Cortex of kidney (tissue), 1 donor: ENCODE results near the gene ZNF609.
"Not testable (repeated sequence)": the region's sequence is repeated elsewhere in the genome, so short reads cannot be mapped to it uniquely, and the experiment has no call there.

Experiments
- DNase-seq: peaks from one replicate; lab custom pipeline; 2025; lab: John Stamatoyannopoulos, UW

ZNF609 gene

DNA sequence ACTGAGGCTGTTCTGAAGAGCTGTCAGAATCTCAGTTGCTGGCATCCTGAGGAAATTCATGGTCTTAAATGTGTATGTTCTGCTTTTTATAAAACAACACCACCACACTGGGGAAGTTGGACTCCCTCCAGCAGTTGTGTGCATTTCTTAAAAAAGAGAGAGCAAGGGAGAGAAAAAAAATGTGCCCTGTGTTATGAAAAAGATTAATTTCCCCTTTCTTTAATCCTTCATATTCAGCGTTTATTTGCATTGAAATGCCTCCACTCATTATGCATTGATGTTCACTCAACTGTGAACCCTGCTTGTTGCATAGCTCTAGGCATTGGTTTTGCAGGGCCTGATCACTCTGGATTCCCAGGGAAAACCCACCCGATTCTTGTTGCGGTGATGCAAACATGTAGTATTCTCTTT, 4.4 kb upstream of the ZNF609 start:
- DNase-seq = no peak

DNA sequence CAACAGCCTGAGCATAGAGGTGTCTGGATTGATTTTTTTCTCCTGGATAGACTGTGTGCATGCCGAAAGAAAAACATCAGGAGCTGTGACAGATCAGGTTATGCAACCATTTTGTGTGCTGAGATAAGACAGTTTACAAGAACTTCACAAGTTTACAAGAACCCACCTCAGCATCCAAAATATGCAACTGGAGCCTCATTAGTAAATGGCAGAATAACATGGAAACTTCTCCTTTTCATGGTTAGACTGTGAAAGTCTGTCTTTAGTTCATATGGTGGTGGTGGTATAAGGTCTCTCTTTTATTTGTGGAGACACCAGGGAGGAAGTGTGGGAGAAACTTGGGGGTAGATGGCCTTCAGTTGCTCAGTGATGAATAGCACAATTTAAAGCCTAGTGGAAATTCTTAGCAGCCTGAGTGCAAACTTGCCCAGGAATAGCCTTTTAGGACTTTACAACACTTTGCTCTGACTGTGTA, 3.7 kb upstream of the ZNF609 start:
- DNase-seq = no peak

DNA sequence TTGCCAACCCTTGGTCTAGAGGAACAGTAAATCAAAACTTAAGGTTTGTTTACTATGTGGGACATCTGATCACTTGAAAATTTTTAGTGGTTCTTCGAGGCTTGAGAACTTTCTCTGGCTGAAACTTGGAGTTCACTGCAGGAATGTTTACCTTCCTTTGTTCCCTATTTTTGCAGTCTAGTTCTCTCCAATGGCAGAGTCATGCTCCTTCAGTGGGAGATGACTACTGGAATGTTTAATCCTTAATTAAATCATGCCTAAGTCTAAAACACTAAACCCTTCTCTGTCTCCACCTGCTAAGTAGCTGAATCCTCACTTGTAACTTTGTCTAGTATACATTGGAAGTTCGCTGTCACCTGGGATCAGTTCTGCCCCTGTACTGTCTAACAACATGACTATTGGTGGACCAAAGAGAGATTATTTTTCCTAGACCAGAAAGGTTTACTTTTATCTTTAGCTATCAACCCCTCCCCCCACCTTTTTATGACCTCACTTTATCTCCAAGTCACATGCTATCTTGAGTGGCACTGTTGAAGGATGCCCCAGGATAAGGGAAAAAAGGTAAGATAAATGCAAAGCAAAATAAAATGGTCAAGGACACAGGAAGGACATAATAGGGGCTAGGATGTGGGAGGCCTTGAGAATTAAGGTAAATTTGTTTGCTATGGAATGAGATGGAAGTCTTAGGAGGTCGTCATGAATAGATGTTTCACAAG, 1.2 kb upstream of the ZNF609 start:
- DNase-seq = no peak

DNA sequence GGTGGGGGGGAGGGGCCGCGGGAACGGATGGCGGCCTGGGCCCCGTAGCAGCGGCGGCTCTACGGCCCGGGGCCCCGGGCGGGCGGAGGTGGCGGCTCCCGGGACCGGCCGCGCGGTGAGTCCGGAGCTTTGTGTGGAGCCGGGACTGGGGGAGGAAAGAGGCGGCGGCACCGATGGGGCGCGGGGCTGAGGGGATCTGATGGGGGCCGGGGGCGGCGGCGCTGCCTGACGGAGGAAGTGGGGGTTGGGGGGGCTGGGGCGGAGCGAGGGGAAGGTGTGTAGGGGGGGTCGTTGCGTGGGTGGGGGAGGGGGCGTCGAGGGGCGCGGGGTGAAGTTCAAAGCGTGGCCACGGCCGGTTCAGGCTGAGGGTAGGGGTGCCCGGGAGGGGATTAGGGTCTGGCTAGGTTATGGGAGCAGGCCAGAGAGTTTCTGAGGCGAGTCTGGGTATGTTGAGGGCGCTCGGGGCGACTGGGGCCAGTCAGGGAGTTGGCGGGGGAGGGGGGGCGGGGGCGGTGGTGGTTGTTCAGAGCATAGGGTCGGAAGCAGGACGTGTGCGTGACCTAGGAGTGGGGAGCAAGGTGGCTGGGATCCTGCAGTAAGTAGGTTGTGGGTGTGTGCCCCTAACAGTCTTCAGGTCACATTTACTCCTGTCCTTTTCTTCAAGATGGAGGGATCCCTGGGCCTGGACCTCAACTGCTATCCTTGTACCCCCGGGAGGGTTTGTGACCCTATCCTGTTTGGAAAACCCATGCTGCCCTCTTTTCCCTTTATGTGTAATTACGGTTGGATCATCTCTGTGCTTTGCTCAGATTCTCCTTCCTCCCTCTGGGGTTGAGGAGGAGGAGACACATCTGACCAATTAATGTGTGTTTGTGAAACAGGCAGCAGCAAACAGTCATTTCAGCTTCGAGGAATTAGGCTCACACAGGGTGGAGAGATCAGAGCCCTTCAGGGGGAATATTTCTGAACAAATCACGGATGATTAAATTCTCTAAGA, 644 bp downstream of the ZNF609 start:
- no peak for DNase-seq

DNA sequence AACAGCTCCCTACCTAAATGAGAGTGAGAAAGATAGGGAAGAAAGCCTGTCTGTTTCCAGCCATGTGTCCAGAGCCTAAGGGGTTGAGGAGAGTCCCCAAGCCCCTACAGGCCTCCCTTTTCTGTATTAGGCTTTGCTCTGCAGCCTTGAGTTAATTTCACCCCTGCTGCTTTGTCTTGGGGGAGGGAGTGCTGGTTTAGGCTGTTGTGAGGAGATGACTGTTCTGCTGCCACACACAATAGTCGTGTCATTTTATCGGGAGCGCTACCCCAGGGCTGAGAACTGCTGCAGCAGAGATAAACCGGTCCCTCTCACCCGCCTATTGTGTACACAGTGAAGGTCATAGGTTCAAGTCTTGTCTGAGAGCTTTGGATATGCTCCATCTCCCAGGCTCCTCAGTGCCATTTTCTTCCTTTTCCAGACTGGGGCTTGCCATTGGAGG, 1.4 kb downstream of the ZNF609 start:
- DNase-seq = no peak

DNA sequence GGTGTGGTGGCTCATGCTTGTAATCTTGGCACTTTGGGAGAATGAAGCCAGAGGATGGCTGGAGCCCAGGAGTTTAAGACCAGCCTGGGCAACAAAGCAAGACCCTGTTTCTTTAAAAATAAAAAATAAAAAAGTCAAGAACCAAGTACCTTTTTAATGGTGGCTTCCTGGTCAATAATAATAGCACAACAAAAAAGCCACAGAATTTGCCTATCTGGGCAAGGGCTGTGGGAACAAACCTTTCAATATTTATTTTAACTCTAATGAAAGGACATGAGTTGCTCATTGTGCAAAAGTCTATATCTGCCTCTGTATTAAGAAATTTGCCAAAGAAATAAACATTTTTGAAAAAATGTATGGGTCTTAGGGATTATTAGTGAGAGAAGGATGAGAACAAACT, 2.1 kb downstream of the ZNF609 start:
- DNase-seq = no peak

DNA sequence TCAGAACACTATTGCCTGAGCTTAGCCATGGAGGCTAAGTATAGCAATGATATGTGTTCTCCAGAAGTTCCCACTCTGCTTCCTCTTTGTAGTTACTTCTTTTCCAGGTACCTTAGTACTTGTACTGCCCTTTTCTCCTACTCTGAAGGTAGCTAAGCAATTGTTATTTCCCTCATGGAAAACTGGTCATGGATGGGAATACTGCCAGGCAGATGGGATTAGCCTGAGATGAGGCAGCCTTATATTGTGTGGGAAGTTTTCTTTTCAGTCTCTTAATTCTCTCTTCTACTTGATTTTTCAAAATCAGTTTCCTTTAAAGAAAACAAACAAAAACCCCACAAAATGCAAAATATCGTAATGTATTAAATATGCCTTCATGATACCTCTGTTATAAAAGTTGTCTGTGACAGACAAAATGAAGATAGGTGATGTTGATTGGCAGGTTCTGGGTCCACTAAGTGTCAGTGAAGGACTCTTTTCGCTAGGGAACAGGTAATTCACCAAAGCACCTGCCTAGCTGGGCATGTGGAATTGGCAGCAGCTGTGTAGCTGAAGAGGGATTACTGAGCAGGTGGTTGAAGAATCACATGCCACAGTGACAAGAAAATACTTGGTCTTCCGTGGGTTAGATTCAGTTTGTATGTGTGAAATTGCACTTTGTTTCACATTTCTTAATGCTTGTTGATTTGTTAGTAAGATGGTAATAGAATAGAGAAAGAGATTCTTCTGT, 4.1 kb downstream of the ZNF609 start:
- no peak for DNase-seq

DNA sequence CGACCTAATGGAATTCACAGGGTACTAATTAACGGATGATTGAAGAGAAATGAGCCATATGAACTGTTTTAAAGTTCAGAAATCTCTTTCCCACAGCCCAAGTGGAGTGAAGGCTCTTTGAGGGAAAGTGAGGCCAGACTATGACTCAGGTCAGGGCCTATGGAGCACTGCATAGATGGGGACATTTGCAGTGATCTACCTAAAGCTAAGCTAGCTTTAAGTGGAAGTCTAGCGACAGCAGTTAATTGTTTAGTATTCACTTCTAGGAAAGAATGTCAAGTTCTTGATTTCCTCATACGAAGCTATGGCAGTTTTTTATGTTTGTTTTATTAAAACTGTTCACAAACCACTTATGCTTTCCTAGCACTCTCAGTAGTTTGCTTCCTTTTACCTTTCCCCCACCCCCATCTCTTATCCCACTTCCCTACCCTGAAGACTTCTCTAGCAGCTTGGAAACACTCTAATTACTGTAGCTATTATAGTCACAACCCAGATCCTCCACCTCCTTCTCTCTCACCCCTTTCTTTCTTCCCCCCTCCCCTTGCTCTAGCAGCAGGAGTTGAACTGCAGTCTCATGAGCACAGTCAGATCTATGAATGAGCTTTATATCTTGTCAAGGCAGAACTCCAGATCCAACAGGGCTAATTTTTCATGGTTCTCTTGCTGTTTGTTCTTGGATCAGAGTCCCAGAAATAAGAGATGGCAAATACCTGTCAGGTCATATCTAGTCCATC, 6.2 kb downstream of the ZNF609 start:
- DNase-seq = no peak

DNA sequence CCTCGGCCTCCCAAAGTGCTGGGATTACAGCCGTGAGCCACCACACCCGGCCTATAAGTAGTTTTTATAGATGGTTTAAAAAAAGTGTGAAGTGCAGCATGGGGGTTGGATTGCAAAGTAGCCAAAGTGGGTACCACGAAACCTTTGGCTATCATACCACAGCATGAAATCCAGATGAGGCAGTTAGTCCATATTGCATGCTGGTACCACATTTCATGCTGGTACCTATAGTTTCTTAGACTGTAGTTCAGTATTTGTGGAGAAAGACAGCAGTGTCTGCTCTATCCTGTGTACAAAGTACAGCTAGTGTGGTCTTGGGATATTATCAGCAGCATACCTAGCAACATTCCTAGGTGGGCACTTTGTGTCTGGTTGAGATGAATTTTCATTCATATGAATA, 11.8 kb downstream of the ZNF609 start:
- DNase-seq = no peak

DNA sequence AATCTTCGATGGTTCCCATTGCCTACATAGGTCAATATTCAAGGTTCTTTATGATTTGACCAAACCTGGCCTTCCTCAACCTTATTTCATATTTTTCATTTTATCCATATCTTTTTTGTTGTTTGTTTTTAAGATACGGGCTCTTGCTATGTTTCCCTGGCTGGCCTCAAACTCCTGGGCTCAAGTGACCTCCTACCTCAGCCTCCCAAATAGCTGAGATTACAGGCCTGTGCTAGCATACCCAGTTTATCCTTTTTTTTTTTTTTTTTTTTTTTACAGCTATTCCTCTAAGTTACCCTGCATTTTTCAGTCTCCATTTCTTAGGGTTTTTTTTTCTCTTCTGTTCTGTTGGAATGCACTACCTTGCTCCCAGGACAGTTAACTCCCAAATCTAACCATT, 14.5 kb downstream of the ZNF609 start:
- no peak for DNase-seq

DNA sequence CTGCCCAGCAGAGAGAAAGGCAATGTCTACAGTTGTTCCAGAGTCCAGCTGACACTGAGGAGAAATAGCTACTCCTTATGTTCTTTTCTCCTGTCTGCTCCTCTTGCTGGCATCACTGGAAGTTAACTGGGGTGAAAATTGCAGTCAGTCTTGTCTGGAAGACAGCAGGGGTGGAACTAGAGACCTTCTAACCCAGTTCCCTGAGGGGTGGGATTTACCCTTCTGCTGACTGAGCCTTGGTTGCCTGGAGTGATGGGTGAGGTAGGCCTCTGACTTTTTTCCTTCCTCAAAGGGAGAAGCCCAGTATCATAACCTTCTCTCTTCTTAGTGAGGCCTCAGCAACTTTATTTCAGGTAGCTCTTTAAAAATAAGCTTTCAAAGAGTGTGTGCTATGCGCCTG, 16.2 kb downstream of the ZNF609 start:
- no peak for DNase-seq

DNA sequence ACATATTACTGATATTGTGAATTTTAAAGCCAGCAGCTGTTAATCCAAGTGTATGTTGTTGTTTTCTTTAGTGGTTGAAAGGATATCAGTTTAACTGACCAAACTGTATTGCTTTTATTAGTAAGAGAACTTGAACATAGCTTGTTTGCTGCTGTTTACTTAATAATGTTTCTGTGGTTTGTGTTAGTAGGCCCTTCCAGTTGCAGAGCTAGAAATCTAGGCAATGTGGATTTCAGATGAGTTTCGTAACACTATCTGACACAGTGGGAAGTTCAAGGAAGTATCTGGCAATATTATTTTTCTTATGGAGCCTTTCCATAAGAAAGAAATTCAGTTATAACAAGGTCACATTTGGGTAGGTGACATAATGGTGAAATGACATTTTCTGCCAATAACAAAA, 18.5 kb downstream of the ZNF609 start:
- no peak for DNase-seq

DNA sequence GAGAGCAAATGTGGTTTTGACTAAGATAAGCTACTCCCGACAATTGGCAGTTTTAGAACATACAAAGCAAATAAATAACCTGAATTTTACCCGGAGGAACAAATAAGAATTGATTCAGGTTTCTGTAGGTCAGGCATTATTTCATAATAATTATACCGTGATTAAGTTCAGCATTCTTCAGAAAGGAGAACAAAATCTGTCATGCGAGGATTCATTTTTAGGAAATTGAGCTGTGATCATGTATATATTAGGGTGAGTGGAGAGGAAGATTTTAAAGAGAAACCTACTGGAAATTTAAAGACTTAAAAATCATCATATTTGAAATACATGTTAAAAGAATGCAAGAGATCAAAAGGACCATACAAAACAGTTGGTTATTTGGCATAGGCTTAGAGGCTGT, 20.5 kb downstream of the ZNF609 start:
- no peak for DNase-seq

DNA sequence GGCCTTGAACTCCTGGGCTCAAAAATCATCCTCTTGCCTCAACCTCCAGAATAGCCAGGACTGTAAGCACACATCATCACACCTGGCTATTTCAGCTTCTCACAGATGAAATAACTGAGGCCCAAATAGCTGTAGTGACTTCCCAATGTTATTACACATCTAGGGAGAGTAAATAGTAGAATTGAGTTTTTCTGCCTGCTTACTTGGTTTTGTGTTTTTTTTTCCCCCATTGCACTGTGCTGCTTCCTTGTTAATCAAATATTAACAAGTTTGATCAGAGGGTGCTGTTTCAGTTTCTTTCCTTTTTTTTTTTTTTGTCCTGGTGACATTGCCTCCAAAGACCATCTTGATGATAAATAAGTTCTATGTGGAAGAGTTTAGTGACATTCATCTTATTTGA, 23.4 kb downstream of the ZNF609 start:
- no peak for DNase-seq

DNA sequence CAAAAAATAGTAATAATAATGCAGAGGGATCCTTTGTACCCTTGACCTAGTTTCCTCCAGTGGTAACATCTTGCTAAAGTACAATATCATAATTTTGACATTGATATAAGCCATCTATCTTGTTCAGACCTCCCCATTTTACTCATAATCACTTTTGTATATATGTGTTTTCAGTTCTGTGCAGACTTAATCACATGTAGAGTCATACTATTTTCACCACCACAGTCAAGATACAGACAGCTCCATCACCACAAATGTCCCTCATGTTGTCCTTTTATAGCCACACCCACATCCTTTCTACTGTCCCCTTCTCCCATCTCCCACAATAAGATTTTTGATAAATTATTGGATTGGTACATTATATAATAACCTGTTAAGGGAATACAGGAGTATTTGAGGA, 25.4 kb downstream of the ZNF609 start:
- no peak for DNase-seq

DNA sequence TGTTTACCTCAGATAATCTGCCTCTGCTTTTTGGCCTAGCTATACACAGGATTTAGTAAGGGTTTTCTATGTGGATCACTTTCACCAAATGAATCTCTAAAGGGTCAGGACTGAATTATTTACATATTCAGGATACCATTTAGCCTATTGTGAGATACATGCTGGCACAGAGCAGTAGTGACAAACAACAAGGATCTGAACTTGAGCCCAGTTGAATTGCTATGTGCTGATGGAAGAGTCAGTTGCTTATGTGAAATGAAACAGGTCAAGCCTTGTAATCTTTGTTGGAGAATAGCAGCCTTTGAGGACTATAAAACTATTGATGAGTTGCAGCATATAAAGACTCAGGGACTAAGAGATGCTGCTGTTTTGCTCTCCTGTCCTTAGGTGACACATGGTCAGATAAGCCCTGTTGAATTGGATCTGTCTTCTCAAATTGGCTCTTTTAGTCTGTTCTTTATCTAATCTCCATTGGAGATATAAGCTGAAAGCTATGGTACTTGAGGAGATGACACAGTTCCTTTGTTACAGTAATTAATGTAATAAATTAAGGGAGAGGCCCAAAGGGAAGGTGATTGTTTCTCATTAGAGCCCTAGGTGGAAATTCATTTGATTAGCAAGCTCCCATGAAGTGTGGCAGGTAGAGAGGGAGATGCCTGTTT, 30.4 kb downstream of the ZNF609 start:
- DNase-seq = no peak

DNA sequence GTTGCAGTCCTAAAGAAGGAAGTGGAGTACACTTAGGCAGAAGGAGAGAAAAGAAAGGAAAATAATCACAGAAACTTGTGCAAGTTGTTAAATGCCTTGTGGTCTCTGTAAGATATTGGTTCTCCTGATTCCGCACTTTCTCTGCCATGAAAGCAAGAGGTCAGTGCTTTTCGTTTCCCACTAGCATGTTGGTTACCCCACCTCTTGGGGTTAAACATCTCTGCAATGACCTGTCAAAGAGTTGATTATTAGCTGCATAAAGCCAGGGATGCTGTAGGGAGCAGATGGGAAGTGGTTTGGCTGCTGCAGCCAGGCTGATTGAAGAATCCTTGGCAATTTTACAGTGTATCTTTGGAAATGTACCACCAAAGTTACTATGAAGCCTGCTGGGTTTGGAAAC, 33.3 kb downstream of the ZNF609 start:
- no peak for DNase-seq

DNA sequence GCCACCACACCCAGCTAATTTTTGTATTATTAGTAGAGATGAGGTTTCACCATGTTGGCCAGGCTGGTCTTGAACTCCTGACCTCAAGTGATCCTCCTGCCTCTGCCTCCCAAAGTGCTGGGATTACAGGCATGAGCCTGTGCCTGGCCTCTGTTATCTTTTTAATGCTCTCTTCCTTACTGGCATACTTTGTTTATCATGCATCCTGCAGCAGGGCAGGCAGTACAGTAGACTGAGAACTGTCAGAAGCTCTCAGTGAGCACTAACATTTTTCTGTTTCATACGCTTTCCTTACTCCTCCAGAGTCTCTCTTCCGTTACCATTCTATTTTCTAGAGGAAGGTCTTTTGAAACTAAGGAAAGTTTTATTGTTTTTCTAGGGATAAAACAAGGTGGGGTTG, 35.6 kb downstream of the ZNF609 start:
- DNase-seq = not testable (repeated sequence)

DNA sequence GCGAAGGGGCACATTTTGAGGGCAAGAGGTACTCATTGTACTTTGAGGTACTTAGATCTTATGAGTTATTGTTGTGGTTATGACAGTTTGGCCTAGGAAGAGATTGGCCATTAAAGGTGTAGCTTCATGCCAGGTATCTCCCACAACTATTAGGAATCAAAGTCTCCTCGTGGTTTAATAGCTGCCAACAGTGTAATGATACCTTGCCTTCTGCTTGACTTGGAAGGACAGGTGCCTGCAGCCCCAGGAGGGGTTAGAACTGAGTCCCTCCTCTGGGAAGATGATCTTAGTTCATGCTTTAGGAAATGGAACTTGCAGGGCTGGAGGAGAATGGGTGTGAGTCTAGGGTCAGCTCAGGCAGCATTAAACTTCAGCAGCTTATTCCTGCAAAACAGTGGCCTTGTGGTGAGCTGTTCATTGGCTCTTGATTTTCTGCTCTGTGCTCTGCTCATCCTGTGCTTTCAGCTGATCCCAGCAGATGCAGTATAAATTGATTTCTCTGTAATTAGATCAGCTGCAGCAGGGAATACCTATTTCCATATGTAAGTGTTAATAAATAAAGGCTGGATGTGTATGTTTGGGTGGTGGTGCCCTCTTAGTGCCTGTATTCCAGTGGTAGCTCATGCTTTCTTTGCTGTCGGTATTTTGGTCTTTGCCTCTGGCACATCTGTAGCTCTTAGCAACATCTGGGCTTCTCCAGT, 40.5 kb downstream of the ZNF609 start:
- DNase-seq = no peak

DNA sequence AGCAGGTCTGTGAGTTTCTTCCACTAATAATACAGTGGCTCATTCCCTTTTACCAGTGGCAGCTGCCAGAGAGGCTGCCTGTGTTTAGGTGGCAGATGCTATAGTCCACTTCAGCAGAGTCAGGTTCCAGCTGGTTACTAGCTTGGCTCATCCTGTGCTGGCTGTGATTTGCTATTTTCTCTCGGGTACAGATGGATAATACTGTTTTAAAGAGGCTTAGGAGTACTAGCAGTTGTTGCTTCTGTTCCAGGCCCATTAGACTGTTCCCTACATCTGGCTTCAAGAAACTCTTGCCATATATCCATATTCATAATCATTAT, 41.0 kb downstream of the ZNF609 start:
- no peak for DNase-seq

DNA sequence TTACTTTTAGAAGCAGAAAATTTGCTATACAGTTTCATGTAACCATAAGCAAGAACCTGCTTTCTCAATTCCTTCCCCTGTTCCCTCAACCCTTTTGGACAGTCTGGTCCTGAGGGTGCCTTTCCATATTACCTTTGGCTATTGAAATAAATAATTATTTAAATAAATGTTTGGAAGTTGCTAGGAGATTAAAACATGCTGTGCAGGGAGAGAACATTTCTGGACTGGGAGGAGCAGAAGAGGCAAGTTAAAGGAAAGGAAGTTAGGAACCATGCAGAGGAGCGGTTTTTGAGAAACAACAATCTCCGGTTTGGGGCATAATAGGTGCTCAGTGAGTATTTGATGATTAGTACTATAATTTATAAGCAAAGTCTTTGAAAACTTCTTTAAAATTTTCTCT, 41.8 kb downstream of the ZNF609 start:
- no peak for DNase-seq
